GM12878 (cell line): ENCODE results near the gene NFYC. TPM values are rescaled to one million over a fixed set of nuclear protein-coding genes. Genes with fewer than 3 reads are reported as not detected.

ENCODE experiments used
- ATAC-seq: fragments of 200-7000 bp; cut with Tn5 transposase; 3 replicates; pipeline ENCODE4 v1.9.1; 2020; ENCODE audit warnings: mild to moderate bottlenecking, moderate library complexity
- BruUV-seq: library from RNA; stranded (reverse); fragments of 400-500 nt; replicated peaks from 2 replicates; lab custom pipeline; 2021; lab: Mats Ljungman, UMichigan
- CTCF ChIA-PET: fragments of 300-600 bp; sonication (Branson Sonifier 250); formaldehyde crosslinking; extraction: SDS; loops from one replicate; lab custom pipeline; 2021; ENCODE audit warnings: inconsistent platforms; lab: Yijun Ruan, JAX
- POLR2A ChIA-PET: fragments of 350-600 bp; formaldehyde crosslinking; extraction: SDS; loops from one replicate; lab custom pipeline; 2021; ENCODE audit warnings: inconsistent platforms; lab: Charles Lee
- RAD21 ChIA-PET: fragments of 300-600 bp; sonication (Branson Sonifier 250); formaldehyde crosslinking; loops from one replicate; lab custom pipeline; 2023; ENCODE audit warnings: antibody characterized with exemption; ENCODE audit not compliant: unreplicated experiment; lab: Charles Lee
- SMC1A ChIA-PET: fragments of 300-600 bp; sonication (Branson Sonifier 250); formaldehyde crosslinking; loops from one replicate; lab custom pipeline; 2023; ENCODE audit not compliant: unreplicated experiment, uncharacterized antibody; lab: Charles Lee
- DNase-seq: peaks from one replicate; pipeline ENCODE4 v3.0.0-alpha.2; 2011; ENCODE audit warnings: low read depth, low spot score
- FAIRE-seq: peaks from 3 replicates; lab custom pipeline; 2011; peaks lifted over from hg19 to GRCh38; lab: Jason Lieb, UNC
- H2AFZ ChIP-seq: 2 replicates; pipeline ENCODE4 v1.6.0; 2011; ENCODE audit warnings: low read depth, low read length, control low read depth; ENCODE audit not compliant: control insufficient read depth
- H3K27ac ChIP-seq: 2 replicates; pipeline ENCODE4 v1.5.1; 2011; ENCODE audit warnings: control low read depth; ENCODE audit not compliant: control insufficient read depth, insufficient read depth
- H3K27me3 ChIP-seq, 2 experiments: replicated peaks in 1 of 2; 2 replicates each; pipeline versions ENCODE4 v1.6.0 to v1.6.1; 2011; ENCODE audit warnings: low read length in 1 of 2; ENCODE audit not compliant: control insufficient read depth in 2 of 2, insufficient read depth in 2 of 2
- H3K36me3 ChIP-seq, 2 experiments: 2 replicates each; pipeline ENCODE4 v1.5.1; 2011; ENCODE audit warnings: low read length in 1 of 2; ENCODE audit not compliant: control insufficient read depth in 2 of 2, insufficient read depth in 2 of 2
- H3K4me1 ChIP-seq: 2 replicates; pipeline ENCODE4 v1.6.1; 2011; ENCODE audit warnings: mild to moderate bottlenecking, low read length, moderate library complexity, mixed read lengths; ENCODE audit not compliant: control insufficient read depth, insufficient read depth
- H3K4me2 ChIP-seq: 2 replicates; pipeline ENCODE4 v1.6.0; 2011; ENCODE audit warnings: control low read depth; ENCODE audit not compliant: control insufficient read depth, insufficient read depth
- H3K4me3 ChIP-seq: fragments of 200-600 bp; sonication (generic); 2 replicates; pipeline ENCODE4 v1.5.1; 2016
- H3K79me2 ChIP-seq: 2 replicates; pipeline ENCODE4 v1.6.0; 2011; ENCODE audit warnings: low read length; ENCODE audit not compliant: control insufficient read depth, insufficient read depth
- H3K9ac ChIP-seq: 2 replicates; pipeline ENCODE4 v1.8.0; 2011; ENCODE audit warnings: low read length, control low read depth, mixed read lengths; ENCODE audit not compliant: control insufficient read depth, insufficient read depth
- H3K9me3 ChIP-seq: replicated peaks from 3 replicates; pipeline ENCODE4 v1.5.1; 2011; ENCODE audit warnings: mild to moderate bottlenecking, low read length; ENCODE audit not compliant: control insufficient read depth, insufficient read depth
- H4K20me1 ChIP-seq: 2 replicates; pipeline ENCODE4 v1.6.0; 2011; ENCODE audit not compliant: control insufficient read depth, insufficient read depth
- WGBS: methylation state at CpG from one replicate; pipeline ENCODE4 v1.1.6; 2016; ENCODE audit warnings: low lambda C conversion rate; ENCODE audit not compliant: insufficient replicate concordance, insufficient coverage; ENCODE audit errors: missing lambda C conversion rate; 5-methylcytosine and 5-hydroxymethylcytosine counted together
- in situ Hi-C: fragments of 300-500 bp; cut with MboI; formaldehyde crosslinking; loops from 9 replicates; pipeline ENCODE4 v1.14.3; 2018; ENCODE audit warnings: mixed read lengths
- intact Hi-C: fragments of 100-400 bp; cut with micrococcal nuclease; formaldehyde crosslinking; loops from one replicate; pipeline ENCODE4 v1.14.2; 2022; ENCODE audit not compliant: unreplicated experiment
- polyA plus RNA-seq, 11 experiments: library from polyadenylated mRNA; depleted of rRNA in 4 of 11; unstranded in 6 of 11; stranded (reverse) in 5 of 11; fragments of >200 nt; fragmentation: Nextera tagmentation in 4 of 11; fragmentation: Illumina TruSeq in 1 of 11; extraction: Ambion mirVana in 4 of 11; extraction: Trizol in 1 of 11; gene quantifications; 1 replicate in 1 of 11; 2 replicates in 10 of 11; pipeline versions ENCODE4 v1.2.1 to v1.2.3, GENCODE V29; 2011 to 2016; ENCODE audit warnings: inconsistent platforms in 2 of 11, missing spikeins in 2 of 11, low read depth in 1 of 11
- total RNA-seq, 4 experiments: library from RNA; depleted of rRNA in 3 of 4; stranded (reverse); fragments of >200 nt in 3 of 4; fragmentation: Illumina TruSeq in 1 of 4; extraction: Trizol in 1 of 4; gene quantifications; 2 replicates each; pipeline versions ENCODE4 v1.2.1 to v1.2.3, GENCODE V29; 2013 to 2021
- TF ChIP-seq, protein P1 (sequence below): fragments of 450-650 bp; IDR thresholded peaks from 2 replicates; pipeline ENCODE4 v1.6.1; 2014; ENCODE audit warnings: mild to moderate bottlenecking

NFYC gene
- total and polyA plus RNA-seq, 10 of the 15 experiments (the other 5 are each of a cell fraction or from before 2014, with no cell fraction given) = 4.3 to 84.2 (median 58.3) TPM

DNA sequence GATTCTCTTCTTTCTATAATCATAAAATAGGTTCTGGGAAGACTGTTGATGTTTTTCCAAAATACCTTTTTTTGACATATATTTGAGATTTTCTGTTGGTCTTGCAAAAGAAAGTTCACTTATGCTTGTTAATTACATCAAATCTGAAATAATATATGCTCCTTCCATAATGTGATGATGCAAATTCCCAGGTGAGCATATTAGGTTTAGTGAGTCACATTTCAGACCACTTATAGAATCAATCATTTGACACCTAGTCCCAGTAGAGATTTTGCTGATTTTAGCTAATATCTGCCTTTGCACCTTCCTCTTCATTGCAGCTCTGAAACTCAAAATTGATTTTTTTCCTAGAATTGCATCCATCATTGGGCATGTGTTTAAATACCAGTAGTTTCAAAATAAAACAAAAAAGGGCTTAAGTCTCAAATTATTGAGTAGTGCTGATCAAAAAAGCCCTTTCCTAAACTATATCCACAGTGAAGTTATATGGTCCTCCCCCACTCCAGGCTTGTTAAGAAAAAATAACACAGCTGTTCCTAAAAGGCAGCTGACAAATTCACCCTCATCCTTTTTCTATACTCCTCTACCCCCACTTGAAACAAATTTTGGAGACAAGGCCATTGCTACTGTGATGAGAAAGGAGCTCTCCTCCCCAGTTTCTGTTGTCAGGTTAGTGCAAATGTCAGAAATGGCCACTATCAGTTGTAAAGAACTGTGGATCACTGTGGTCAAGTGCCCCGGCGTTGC is 55.0 kb downstream of the NFYC start:
- Histone ChIP-seq H3K9me3 (no peaks in the 10 kb centered on the region), H3K27me3 (no peaks in the 10 kb centered on the region), H3K4me1 (peaks cover 3% of the 10 kb centered on the region; the same call in 1 of the 2 replicates), H3K4me3 (no peak overlapping the region), H3K27ac (no peak overlapping the region), H3K4me2 (no peak overlapping the region), H3K36me3 (peaks cover 16 to 30% of the 10 kb centered on the region in 2 experiments), H4K20me1 (no peaks in the 10 kb centered on the region), H3K9ac (no peak overlapping the region), H3K79me2 (peaks cover 16% of the 10 kb centered on the region), H2AFZ (no peak overlapping the region)
- TF ChIP-seq, protein P1, sequence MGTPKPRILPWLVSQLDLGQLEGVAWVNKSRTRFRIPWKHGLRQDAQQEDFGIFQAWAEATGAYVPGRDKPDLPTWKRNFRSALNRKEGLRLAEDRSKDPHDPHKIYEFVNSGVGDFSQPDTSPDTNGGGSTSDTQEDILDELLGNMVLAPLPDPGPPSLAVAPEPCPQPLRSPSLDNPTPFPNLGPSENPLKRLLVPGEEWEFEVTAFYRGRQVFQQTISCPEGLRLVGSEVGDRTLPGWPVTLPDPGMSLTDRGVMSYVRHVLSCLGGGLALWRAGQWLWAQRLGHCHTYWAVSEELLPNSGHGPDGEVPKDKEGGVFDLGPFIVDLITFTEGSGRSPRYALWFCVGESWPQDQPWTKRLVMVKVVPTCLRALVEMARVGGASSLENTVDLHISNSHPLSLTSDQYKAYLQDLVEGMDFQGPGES = no peak
- SMC1A ChIA-PET = interaction anchor here (1.0 to 2.9 kb wide), 8 partner anchors 9 to 214 kb away, joined by 3 to 7 read pairs (median 3); no protein-coding TSS in a partner anchor
- intact Hi-C loops (no loop called here), in situ Hi-C loops (no loop called here)
- ATAC-seq (no peak), DNase-seq (no peak), FAIRE-seq (no peak)
- 100% methylated on average over 2 of the region's 2 CpGs for WGBS
- POLR2A ChIA-PET = interaction anchor here (0.9 to 1.1 kb wide), 3 partner anchors 16 to 56 kb away, joined by 3 to 10 read pairs (median 4); no protein-coding TSS in a partner anchor
- BruUV-seq = no TSS peak
- CTCF ChIA-PET = interaction anchor here (1.3 to 2.9 kb wide), 2 partner anchors 9 to 28 kb away, joined by 5 to 14 read pairs; no protein-coding TSS in a partner anchor
- RAD21 ChIA-PET = interaction anchor here (1.2 to 1.6 kb wide), 2 partner anchors 53 to 206 kb away, joined by 3 to 4 read pairs; no protein-coding TSS in a partner anchor
